Measurements from ENCODE around the gene BAX.
A peak's percentile ranks its signal among the peaks of the same experiment; 100 is the strongest.
"Not testable (repeated sequence)": the region's sequence is repeated elsewhere in the genome, so short reads cannot be mapped to it uniquely, and the experiment has no call there.

Gene BAX

GRCh38 chr19:48922548-48923490 lies 31.9 kb upstream of the BAX start:
- Histone ChIP-seq H3K27ac (no peak overlapping the region), H3K4me3 (no peak overlapping the region)
- DNase-seq (ENCODE audit: low spot score) = no peak
- TF ChIP-seq CTCF (IDR thresholded peaks at IDR 0.05) = no peak

GRCh38 chr19:48925240-48925843 lies 29.3 kb upstream of the BAX start:
- TF ChIP-seq CTCF (IDR thresholded peaks at IDR 0.05) = no peak
- Histone ChIP-seq H3K27ac (no peak overlapping the region), H3K4me3 (no peak overlapping the region)
- no peak for DNase-seq (ENCODE audit: low spot score)

- not testable (repeated sequence) for H3K4me3 ChIP-seq; H3K27ac ChIP-seq; DNase-seq (ENCODE audit: low spot score)
These were observed 28.8 kb upstream of the BAX start for GRCh38 chr19:48925890-48926289.

- peak overlapping the region; percentile 3 to 47 for H3K27ac ChIP-seq
- no peak for DNase-seq (ENCODE audit: low spot score)
- TF ChIP-seq CTCF (IDR thresholded peaks at IDR 0.05) = no peak
- peak overlapping the region; percentile 45 for H3K4me3 ChIP-seq
These were observed 27.8 kb upstream of the BAX start for GRCh38 chr19:48926909-48927308.

GRCh38 chr19:48927692-48928091 lies 27.0 kb upstream of the BAX start:
- not testable (repeated sequence) for H3K4me3 ChIP-seq; DNase-seq (ENCODE audit: low spot score); H3K27ac ChIP-seq

- Histone ChIP-seq H3K27ac (no peak overlapping the region), H3K4me3 (no peak overlapping the region)
- DNase-seq (ENCODE audit: low spot score) = no peak
- no peak for TF ChIP-seq CTCF (IDR thresholded peaks at IDR 0.05)
These were observed 26.3 kb upstream of the BAX start for GRCh38 chr19:48928164-48929025.

- TF ChIP-seq CTCF (IDR thresholded peaks at IDR 0.05) = no peak
- Histone ChIP-seq H3K4me3 (peak within 1 kb of the TSS; percentile 70), H3K27ac (no peak within 1 kb of the TSS)
- no peak for DNase-seq (ENCODE audit: low spot score)
These were observed 21.2 kb upstream of the BAX start, which contains the start of gene DHDH for GRCh38 chr19:48933382-48933932. Gene DHDH, plus strand, starts transcription at chr19:48933699. Its CDS starts 23 bp downstream, at chr19:48933722.

Measured in coronary artery (tissue), 2 donors.